ENCODE measurements around the gene SEC11C.

GRCh38 chr18:59159986-59160385 is 20.3 kb downstream of the SEC11C start:
- TF ChIP-seq RFX5 (IDR thresholded peaks at IDR 0.05) (no peak), CTCF (IDR thresholded peaks at IDR 0.05) (no peak), MAX (IDR thresholded peaks at IDR 0.05) (no peak), HOXA7 (CRISPR knock-in tag; IDR thresholded peaks at IDR 0.05) (no peak), REST (IDR thresholded peaks at IDR 0.05) (no peak), KDM1A (IDR thresholded peaks at IDR 0.05; ENCODE audit: low read depth) (no peak), TFCP2L1 (CRISPR knock-in tag; IDR thresholded peaks at IDR 0.05) (no peak), BHLHE40 (IDR thresholded peaks at IDR 0.05; ENCODE audit: low read depth, low read length) (no peak), POLR2AphosphoS2 (conservative IDR thresholded peaks at IDR 0.05; ENCODE audit: low read length) (no peak), USF2 (IDR thresholded peaks at IDR 0.05) (no peak)
